Body of pancreas (tissue), 4 donors: ENCODE data around the gene WIPF3.

Source experiments
- CTCF ChIP-seq, 7 experiments: fragments of 450-650 bp in 4 of 7; fragments of 200-600 bp in 3 of 7; sonication (generic) in 3 of 7; IDR thresholded peaks; one replicate each; pipeline ENCODE4 v1.5.1; 2016 to 2019; ENCODE audit warnings: antibody characterized with exemption in 7 of 7
- POLR2A ChIP-seq, 3 donors: fragments of 450-650 bp; IDR thresholded peaks; one replicate each; pipeline ENCODE4 v1.6.1; 2016; ENCODE audit warnings: antibody characterized with exemption in 3 of 3, mild to moderate bottlenecking in 2 of 3

GRCh38 chr7:29765490-29765889 is 40.8 kb upstream of the WIPF3 start:
- TF ChIP-seq CTCF (IDR thresholded peaks at IDR 0.05) (no peak), POLR2A (IDR thresholded peaks at IDR 0.05) (no peak)
